SJSA1 (cell line): ENCODE measurements around the gene RRP7A. TPM values are rescaled to one million over a fixed set of nuclear protein-coding genes. Genes with fewer than 3 reads are reported as not detected.

Experiments
- DNase-seq, 2 experiments: peaks; one replicate each; pipeline ENCODE4 v3.0.0-alpha.2; 2015 to 2020; ENCODE audit warnings: low spot score in 2 of 2, low read depth in 1 of 2
- H3K27ac ChIP-seq: fragments of 250-450 bp; sonication (Bioruptor Pico); 2 replicates; pipeline ENCODE4 v1.5.1; 2020; ENCODE audit warnings: mild to moderate bottlenecking, moderate library complexity
- H3K27me3 ChIP-seq: fragments of 250-450 bp; sonication (Bioruptor Pico); replicated peaks from 2 replicates; pipeline ENCODE4 v1.5.1; 2020; ENCODE audit warnings: mild to moderate bottlenecking, moderate library complexity
- H3K36me3 ChIP-seq: fragments of 250-450 bp; sonication (Bioruptor Pico); 2 replicates; pipeline ENCODE4 v1.5.1; 2020; ENCODE audit warnings: mild to moderate bottlenecking
- H3K4me1 ChIP-seq: fragments of 250-450 bp; sonication (Bioruptor Pico); replicated peaks from 2 replicates; pipeline ENCODE4 v1.6.1; 2021; ENCODE audit warnings: mild to moderate bottlenecking
- H3K4me3 ChIP-seq: fragments of 250-450 bp; sonication (Bioruptor Pico); 2 replicates; pipeline ENCODE4 v1.5.1; 2020; ENCODE audit warnings: mild to moderate bottlenecking
- H3K9me3 ChIP-seq: fragments of 250-450 bp; sonication (Bioruptor Pico); replicated peaks from 2 replicates; pipeline ENCODE4 v1.5.1; 2020; ENCODE audit warnings: mild to moderate bottlenecking
- total RNA-seq: library from RNA; depleted of rRNA; stranded (reverse); fragments of >200 nt; shearing (Covaris generic); gene quantifications from 2 replicates; pipeline ENCODE4 v1.2.3, GENCODE V29; 2014; rRNA removed

Gene RRP7A
- total RNA-seq, 1 experiment from 2014 or later = 40.2 TPM

GRCh38 chr22:42470366-42471082 is 49.1 kb downstream of the RRP7A start:
- Histone ChIP-seq H3K4me3 (no peak overlapping the region), H3K9me3 (no peaks in the 10 kb centered on the region; the same call in 1 of the 2 replicates), H3K36me3 (no peaks in the 10 kb centered on the region), H3K27me3 (peaks cover 9% of the 10 kb centered on the region; the same call in 1 of the 2 replicates), H3K4me1 (no peaks in the 10 kb centered on the region), H3K27ac (no peak overlapping the region)
- no peak for DNase-seq

GRCh38 chr22:42468841-42469240 is 50.8 kb downstream of the RRP7A start:
- H3K27ac ChIP-seq = no peak overlapping the region
- no peaks in the 10 kb centered on the region for H3K4me1 ChIP-seq
- H3K27me3 ChIP-seq = peaks cover 9% of the 10 kb centered on the region; the same call in 1 of the 2 replicates
- no peaks in the 10 kb centered on the region; the same call in 1 of the 2 replicates for H3K9me3 ChIP-seq
- no peak for DNase-seq
- no peaks in the 10 kb centered on the region for H3K36me3 ChIP-seq
- H3K4me3 ChIP-seq = no peak overlapping the region

GRCh38 chr22:42462016-42462415 is 57.6 kb downstream of the RRP7A start:
- H3K27me3 ChIP-seq = peaks cover 26% of the 10 kb centered on the region
- no peak for DNase-seq
- H3K9me3 ChIP-seq = no peaks in the 10 kb centered on the region
- no peak overlapping the region for H3K4me3 ChIP-seq
- H3K36me3 ChIP-seq = no peaks in the 10 kb centered on the region
- H3K27ac ChIP-seq = no peak overlapping the region
- no peaks in the 10 kb centered on the region for H3K4me1 ChIP-seq

DNA sequence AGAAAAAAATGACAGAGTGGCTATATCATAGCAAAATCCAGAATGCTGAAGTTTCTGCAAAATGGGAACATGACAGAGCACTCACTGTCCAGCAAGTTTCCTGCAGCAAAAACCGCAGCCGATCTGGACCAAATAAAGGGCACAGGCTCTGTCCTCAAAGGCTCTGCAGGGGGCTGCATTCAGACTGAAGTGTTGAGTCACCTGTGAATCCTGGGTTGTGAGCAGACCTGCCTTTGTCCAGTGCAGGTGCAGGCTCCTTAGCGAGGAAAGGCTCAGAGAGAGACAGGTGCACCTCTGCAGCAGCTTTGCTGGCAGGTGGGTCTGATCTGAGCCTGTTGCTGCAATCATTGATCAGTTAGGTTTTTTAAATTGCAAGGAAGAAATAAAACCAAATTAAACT is 58.1 kb downstream of the RRP7A start:
- Histone ChIP-seq H3K9me3 (no peaks in the 10 kb centered on the region), H3K4me3 (no peak overlapping the region), H3K27me3 (peaks cover 26% of the 10 kb centered on the region), H3K4me1 (no peaks in the 10 kb centered on the region), H3K36me3 (no peaks in the 10 kb centered on the region), H3K27ac (no peak overlapping the region)
- DNase-seq = no peak

Other genes with a start within 250 kb of the RRP7A start
- 27.7 and 34.1 TPM in 2 replicates for gene TCF20, start 249.1 kb downstream of the RRP7A start, total RNA-seq
- not detected in 2 replicates for gene NFAM1, start 87.4 kb downstream of the RRP7A start, total RNA-seq
- gene SERHL2, start 34.2 kb upstream of the RRP7A start, total RNA-seq = 2.9 and 8.6 TPM in 2 replicates
- 33.3 and 34.6 TPM in 2 replicates for gene POLDIP3, start 95.1 kb upstream of the RRP7A start, total RNA-seq
- not detected in 2 replicates for gene ATP5MGL, start 120.8 kb upstream of the RRP7A start, total RNA-seq
- gene CYB5R3, start 129.6 kb upstream of the RRP7A start, total RNA-seq = 91.3 and 149 TPM in 2 replicates
- gene A4GALT, start 201.1 kb upstream of the RRP7A start, total RNA-seq = 11.2 and 12.3 TPM in 2 replicates